GM21423 (cell line): ENCODE results near the gene CUX1.
"Not testable (repeated sequence)": the region's sequence is repeated elsewhere in the genome, so short reads cannot be mapped to it uniquely, and the experiment has no call there.

ENCODE experiments used
- ATAC-seq: cut with Tn5 transposase; IDR thresholded peaks from one replicate; pipeline ENCODE4 v1.9.1; 2021; ENCODE audit warnings: mild to moderate bottlenecking, moderate library complexity; ENCODE audit not compliant: unreplicated experiment

The CUX1 gene

GRCh38 chr7:102223184-102223583 lies 405.8 kb downstream of the CUX1 start:
- ATAC-seq = no peak

GRCh38 chr7:102225025-102225424 lies 407.6 kb downstream of the CUX1 start:
- no peak for ATAC-seq

- no peak for ATAC-seq
These were observed 409.9 kb downstream of the CUX1 start for GRCh38 chr7:102227371-102227770.

GRCh38 chr7:102228935-102229334 lies 411.5 kb downstream of the CUX1 start:
- ATAC-seq = no peak

- ATAC-seq = not testable (repeated sequence)
These were observed 412.7 kb downstream of the CUX1 start for GRCh38 chr7:102230162-102230561.

- no peak for ATAC-seq
These were observed 413.2 kb downstream of the CUX1 start for GRCh38 chr7:102230593-102230992.

- no peak for ATAC-seq
These were observed 415.3 kb downstream of the CUX1 start for GRCh38 chr7:102232611-102233286.

GRCh38 chr7:102234131-102234530 lies 416.7 kb downstream of the CUX1 start:
- ATAC-seq = no peak

GRCh38 chr7:102234801-102235550 lies 417.6 kb downstream of the CUX1 start:
- ATAC-seq = no peak

GRCh38 chr7:102236102-102236501 lies 418.7 kb downstream of the CUX1 start:
- no peak for ATAC-seq

- no peak for ATAC-seq
These were observed 419.3 kb downstream of the CUX1 start for GRCh38 chr7:102236592-102237287.

- no peak for ATAC-seq
These were observed 421.9 kb downstream of the CUX1 start for GRCh38 chr7:102239206-102239820.

- no peak for ATAC-seq
These were observed 424.0 kb downstream of the CUX1 start for GRCh38 chr7:102241431-102241830.

GRCh38 chr7:102244601-102245000 lies 427.2 kb downstream of the CUX1 start:
- no peak for ATAC-seq

GRCh38 chr7:102248081-102248455 lies 430.6 kb downstream of the CUX1 start:
- ATAC-seq = no peak

- no peak for ATAC-seq
These were observed 431.3 kb downstream of the CUX1 start for GRCh38 chr7:102248456-102249395.

- no peak for ATAC-seq
These were observed 434.3 kb downstream of the CUX1 start for GRCh38 chr7:102251531-102252365.

GRCh38 chr7:102252366-102252982 lies 435.0 kb downstream of the CUX1 start:
- no peak for ATAC-seq
